ENCODE measurements around the gene IL16.

Gene IL16

DNA sequence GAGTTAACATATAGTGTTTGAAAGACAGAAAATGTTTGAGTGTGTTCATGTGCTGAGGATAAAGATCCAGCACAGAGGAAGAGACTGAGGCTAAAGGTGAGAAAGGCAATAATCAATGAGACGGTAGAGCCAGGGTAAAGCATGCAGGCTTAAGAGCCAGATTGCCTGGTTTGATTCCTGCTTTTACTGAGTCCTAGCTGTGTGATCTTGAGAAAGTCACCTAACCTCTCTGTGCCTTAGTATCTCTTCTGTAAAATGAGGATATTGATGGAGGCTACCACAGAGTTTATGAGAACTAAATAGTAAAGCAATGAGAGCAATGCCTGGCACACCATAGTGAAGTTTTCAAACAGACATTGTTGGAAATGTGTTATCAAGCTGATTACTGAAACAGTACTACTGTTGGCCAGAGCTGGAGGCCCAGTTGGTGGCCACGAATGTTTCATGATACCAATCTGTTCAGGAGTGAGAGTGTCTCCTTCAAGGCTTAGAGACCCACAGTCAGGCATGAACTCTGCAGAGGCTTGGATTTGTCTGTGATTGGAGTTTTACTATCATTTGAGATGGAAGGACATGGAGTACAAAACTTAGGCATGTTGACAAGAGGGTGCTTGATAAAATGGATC is 26.8 kb downstream of the IL16 start:
- H3K4me3 ChIP-seq (ENCODE audit: control insufficient read depth, low read depth, low read length): no peak overlapping the region
- TF ChIP-seq CTCF (IDR thresholded peaks at IDR 0.05; ENCODE audit: control insufficient read depth, insufficient read depth, low read depth, low read length, missing control alignments): no peak
- DNase-seq (ENCODE audit: low read depth): no peak

GRCh38 chr15:81224232-81224631 is 27.6 kb downstream of the IL16 start:
- DNase-seq (ENCODE audit: low read depth): no peak
- H3K4me3 ChIP-seq (ENCODE audit: control insufficient read depth, low read depth, low read length): no peak overlapping the region
- no peak for TF ChIP-seq CTCF (IDR thresholded peaks at IDR 0.05; ENCODE audit: control insufficient read depth, insufficient read depth, low read depth, low read length, missing control alignments)

- no peak overlapping the region for H3K4me3 ChIP-seq (ENCODE audit: control insufficient read depth, low read depth, low read length)
- DNase-seq (ENCODE audit: low read depth): no peak
- no peak for TF ChIP-seq CTCF (IDR thresholded peaks at IDR 0.05; ENCODE audit: control insufficient read depth, insufficient read depth, low read depth, low read length, missing control alignments)
Observed at GRCh38 chr15:81225161-81225671, 28.5 kb downstream of the IL16 start.

GRCh38 chr15:81227716-81228115 is 31.0 kb downstream of the IL16 start:
- no peak overlapping the region for H3K4me3 ChIP-seq (ENCODE audit: control insufficient read depth, low read depth, low read length)
- DNase-seq (ENCODE audit: low read depth): no peak
- no peak for TF ChIP-seq CTCF (IDR thresholded peaks at IDR 0.05; ENCODE audit: control insufficient read depth, insufficient read depth, low read depth, low read length, missing control alignments)

DNA sequence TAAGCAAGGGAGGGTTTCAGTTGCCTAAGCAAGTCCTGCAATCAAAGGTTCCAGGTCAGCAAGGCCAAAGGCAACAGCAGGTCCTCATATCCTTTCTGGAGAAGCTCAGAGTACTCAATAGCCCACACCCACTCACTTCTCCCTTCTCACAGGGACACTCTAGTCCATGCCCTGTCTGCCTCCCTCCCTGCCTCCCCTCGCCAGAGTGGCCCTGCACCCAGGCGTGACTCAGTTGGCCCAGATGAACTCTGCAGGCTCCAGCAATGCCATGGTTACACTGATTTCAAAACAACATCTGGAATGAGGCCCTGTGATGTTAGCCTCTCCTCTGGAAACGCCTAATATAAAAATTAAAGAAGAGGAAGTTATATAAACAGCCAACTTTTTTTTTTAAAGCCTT is 32.9 kb downstream of the IL16 start:
- no peak for TF ChIP-seq CTCF (IDR thresholded peaks at IDR 0.05; ENCODE audit: control insufficient read depth, insufficient read depth, low read depth, low read length, missing control alignments)
- DNase-seq (ENCODE audit: low read depth): peak; percentile 4
- H3K4me3 ChIP-seq (ENCODE audit: control insufficient read depth, low read depth, low read length): no peak overlapping the region

- no peak overlapping the region for H3K4me3 ChIP-seq (ENCODE audit: control insufficient read depth, low read depth, low read length)
- DNase-seq (ENCODE audit: low read depth): no peak
- TF ChIP-seq CTCF (IDR thresholded peaks at IDR 0.05; ENCODE audit: control insufficient read depth, insufficient read depth, low read depth, low read length, missing control alignments): no peak
Observed at GRCh38 chr15:81235276-81236123, 38.8 kb downstream of the IL16 start.
